ENCODE data around the gene EDEM2. TPM values are rescaled to one million over a fixed set of nuclear protein-coding genes. Genes with fewer than 3 reads are reported as not detected.
"Not testable (repeated sequence)": the region's sequence is repeated elsewhere in the genome, so short reads cannot be mapped to it uniquely, and the experiment has no call there.

EDEM2 gene
- total and polyA plus RNA-seq, 7 donors = 5.0 to 20.4 (median 8.3) TPM

GRCh38 chr20:35171438-35171752 lies 24.3 kb upstream of the EDEM2 start:
- Histone ChIP-seq H3K27ac (peak overlapping the region; percentile 9), H3K9me3 (no peaks in the 10 kb centered on the region), H3K4me1 (peaks cover 1% of the 10 kb centered on the region), H3K27me3 (ENCODE audit: insufficient read depth in 3 of 3, low read length in 2 of 3) (peaks cover 0 to 2% (median 0%) of the 10 kb centered on the region in 3 donors), H3K4me3 (peak overlapping the region; percentile 55), H3K36me3 (ENCODE audit: insufficient read depth in 1 of 2, low read depth in 1 of 2) (no peaks in the 10 kb centered on the region)
- ATAC-seq = no peak
- WGBS, 3 donors = 59 to 65% (median 63%) methylated on average over 1 of the region's 1 CpG
- intact Hi-C loops (cut with DNase I) = no loop called here
- no peak for TF ChIP-seq CTCF (IDR thresholded peaks at IDR 0.05)
- no peak for DNase-seq

GRCh38 chr20:35168701-35169409 lies 21.7 kb upstream of the EDEM2 start:
- ATAC-seq; DNase-seq; H3K27ac ChIP-seq; H3K4me3 ChIP-seq; H3K9me3 ChIP-seq; H3K36me3 ChIP-seq (ENCODE audit: insufficient read depth in 1 of 2, low read depth in 1 of 2); intact Hi-C loops (cut with DNase I); H3K4me1 ChIP-seq; H3K27me3 ChIP-seq (ENCODE audit: insufficient read depth in 3 of 3, low read length in 2 of 3): not testable (repeated sequence)
- WGBS, 3 donors = 80 to 90% (median 83%) methylated on average over 4 of the region's 4 CpGs

GRCh38 chr20:35167787-35168186 lies 20.7 kb upstream of the EDEM2 start:
- Histone ChIP-seq H3K27ac (no peak overlapping the region), H3K36me3 (ENCODE audit: insufficient read depth in 1 of 2, low read depth in 1 of 2) (no peaks in the 10 kb centered on the region), H3K27me3 (ENCODE audit: insufficient read depth in 3 of 3, low read length in 2 of 3) (no peaks in the 10 kb centered on the region), H3K4me1 (peaks cover 4% of the 10 kb centered on the region), H3K4me3 (no peak overlapping the region), H3K9me3 (no peaks in the 10 kb centered on the region)
- TF ChIP-seq CTCF (IDR thresholded peaks at IDR 0.05) = no peak
- ATAC-seq (no peak), DNase-seq (no peak)
- 94 to 100% (median 97%) methylated on average over 1 of the region's 1 CpG for WGBS, 3 donors
- intact Hi-C loops (cut with DNase I) = no loop called here

GRCh38 chr20:35166242-35166830 lies 19.2 kb upstream of the EDEM2 start:
- WGBS, 3 donors = 29 to 38% (median 32%) methylated on average over 5 of the region's 5 CpGs
- TF ChIP-seq CTCF (IDR thresholded peaks at IDR 0.05) = no peak
- Histone ChIP-seq H3K4me3 (no peak overlapping the region), H3K9me3 (no peaks in the 10 kb centered on the region), H3K27ac (no peak overlapping the region), H3K4me1 (peaks cover 4% of the 10 kb centered on the region), H3K27me3 (ENCODE audit: insufficient read depth in 3 of 3, low read length in 2 of 3) (no peaks in the 10 kb centered on the region), H3K36me3 (ENCODE audit: insufficient read depth in 1 of 2, low read depth in 1 of 2) (no peaks in the 10 kb centered on the region)
- ATAC-seq = peak in 3 of 4 donors; percentile 56 to 64 (median 57)
- peak; percentile 55 to 67 for DNase-seq
- intact Hi-C loops (cut with DNase I) = no loop called here

GRCh38 chr20:35165221-35166185 lies 18.4 kb upstream of the EDEM2 start:
- no peaks in the 10 kb centered on the region for H3K36me3 ChIP-seq (ENCODE audit: insufficient read depth in 1 of 2, low read depth in 1 of 2)
- DNase-seq (no peak), ATAC-seq (no peak)
- no peak overlapping the region for H3K27ac ChIP-seq
- 70 to 80% (median 78%) methylated on average over 4 of the region's 4 CpGs for WGBS, 3 donors
- H3K9me3 ChIP-seq = no peaks in the 10 kb centered on the region
- peaks cover 4% of the 10 kb centered on the region for H3K4me1 ChIP-seq
- no peak overlapping the region for H3K4me3 ChIP-seq
- H3K27me3 ChIP-seq (ENCODE audit: insufficient read depth in 3 of 3, low read length in 2 of 3) = no peaks in the 10 kb centered on the region
- TF ChIP-seq CTCF (IDR thresholded peaks at IDR 0.05) = no peak
- intact Hi-C loops (cut with DNase I) = no loop called here

- H3K4me3 ChIP-seq; H3K36me3 ChIP-seq (ENCODE audit: insufficient read depth in 1 of 2, low read depth in 1 of 2); H3K27me3 ChIP-seq (ENCODE audit: insufficient read depth in 3 of 3, low read length in 2 of 3); DNase-seq; H3K4me1 ChIP-seq; ATAC-seq; H3K9me3 ChIP-seq; H3K27ac ChIP-seq; intact Hi-C loops (cut with DNase I): not testable (repeated sequence)
Observed at GRCh38 chr20:35164531-35164930, 17.4 kb upstream of the EDEM2 start.

- ATAC-seq; DNase-seq; H3K4me3 ChIP-seq; H3K4me1 ChIP-seq; H3K36me3 ChIP-seq (ENCODE audit: insufficient read depth in 1 of 2, low read depth in 1 of 2); intact Hi-C loops (cut with DNase I); H3K9me3 ChIP-seq; H3K27me3 ChIP-seq (ENCODE audit: insufficient read depth in 3 of 3, low read length in 2 of 3); H3K27ac ChIP-seq: not testable (repeated sequence)
- WGBS, 3 donors = 88 to 93% (median 90%) methylated on average over 5 of the region's 5 CpGs
Observed at GRCh38 chr20:35160341-35160740, 13.2 kb upstream of the EDEM2 start.
